ENCODE results near the gene MAOA.

MAOA gene

DNA sequence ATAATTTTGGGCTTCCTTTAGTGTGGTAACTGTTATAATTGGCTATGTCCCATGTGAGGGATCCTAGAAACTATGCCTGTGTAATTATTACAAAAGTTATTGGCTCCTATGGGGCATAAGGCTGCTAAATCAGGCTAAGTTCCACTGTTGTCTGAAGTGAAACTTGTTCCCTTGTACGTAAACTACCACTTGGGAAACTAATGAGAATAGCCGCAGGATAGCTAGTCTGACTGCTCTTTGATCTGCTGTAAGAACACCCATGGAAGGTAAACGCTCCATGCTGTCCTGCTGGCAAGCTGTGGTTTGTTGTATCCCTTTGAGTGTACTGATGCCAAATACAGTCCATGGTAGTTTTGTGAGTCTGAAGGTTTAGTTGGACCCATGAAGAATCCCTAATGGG, 9.3 kb upstream of the MAOA start:
- Histone ChIP-seq H3K27me3 (ENCODE audit: insufficient read depth, low read length) (no peaks in the 10 kb centered on the region), H3K4me2 (ENCODE audit: low read length) (no peak overlapping the region), H3K79me2 (ENCODE audit: control insufficient read depth, insufficient read depth, low read length, poor library complexity) (no peaks in the 10 kb centered on the region), H4K12ac (ENCODE audit: low read depth, low read length) (no peak overlapping the region), H3K9me3 (ENCODE audit: insufficient read depth, low read depth, low read length) (no peaks in the 10 kb centered on the region), H3K23ac (ENCODE audit: low read length) (no peak overlapping the region), H2AFZ (ENCODE audit: insufficient read depth, low read length, poor library complexity) (no peak overlapping the region), H2BK12ac (ENCODE audit: low read length) (no peak overlapping the region), H2BK5ac (ENCODE audit: low read depth, low read length, poor library complexity) (no peak overlapping the region), H3K79me1 (ENCODE audit: low read length) (peaks cover 4% of the 10 kb centered on the region), H4K91ac (ENCODE audit: low read depth, low read length) (no peak overlapping the region), H3K27ac (ENCODE audit: low read depth, low read length) (no peak overlapping the region), H2BK120ac (ENCODE audit: insufficient read depth, low read length, poor library complexity) (no peak overlapping the region), H4K8ac (ENCODE audit: low read depth, low read length) (no peak overlapping the region), H3K14ac (ENCODE audit: low read length) (no peak overlapping the region), H3K18ac (ENCODE audit: low read length) (no peak overlapping the region), H3K9ac (ENCODE audit: low read length) (no peak overlapping the region), H3K4me3 (ENCODE audit: low read depth, low read length) (no peak overlapping the region), H3K4me1 (ENCODE audit: control insufficient read depth in 1 of 2, insufficient read depth in 2 of 2, low read length in 2 of 2) (peaks cover 0 to 3% of the 10 kb centered on the region in 2 experiments), H3K36me3 (ENCODE audit: control insufficient read depth in 1 of 2, insufficient read depth in 2 of 2, low read length in 2 of 2) (no peaks in the 10 kb centered on the region), H2AK5ac (ENCODE audit: low read length) (no peak overlapping the region), H3K4ac (ENCODE audit: low read depth, low read length) (no peak overlapping the region)
- no CpG with 5 or more reads among the region's 3 CpGs for WGBS (ENCODE audit: extremely low coverage, insufficient coverage, insufficient read length)
- no peak for DNase-seq

DNA sequence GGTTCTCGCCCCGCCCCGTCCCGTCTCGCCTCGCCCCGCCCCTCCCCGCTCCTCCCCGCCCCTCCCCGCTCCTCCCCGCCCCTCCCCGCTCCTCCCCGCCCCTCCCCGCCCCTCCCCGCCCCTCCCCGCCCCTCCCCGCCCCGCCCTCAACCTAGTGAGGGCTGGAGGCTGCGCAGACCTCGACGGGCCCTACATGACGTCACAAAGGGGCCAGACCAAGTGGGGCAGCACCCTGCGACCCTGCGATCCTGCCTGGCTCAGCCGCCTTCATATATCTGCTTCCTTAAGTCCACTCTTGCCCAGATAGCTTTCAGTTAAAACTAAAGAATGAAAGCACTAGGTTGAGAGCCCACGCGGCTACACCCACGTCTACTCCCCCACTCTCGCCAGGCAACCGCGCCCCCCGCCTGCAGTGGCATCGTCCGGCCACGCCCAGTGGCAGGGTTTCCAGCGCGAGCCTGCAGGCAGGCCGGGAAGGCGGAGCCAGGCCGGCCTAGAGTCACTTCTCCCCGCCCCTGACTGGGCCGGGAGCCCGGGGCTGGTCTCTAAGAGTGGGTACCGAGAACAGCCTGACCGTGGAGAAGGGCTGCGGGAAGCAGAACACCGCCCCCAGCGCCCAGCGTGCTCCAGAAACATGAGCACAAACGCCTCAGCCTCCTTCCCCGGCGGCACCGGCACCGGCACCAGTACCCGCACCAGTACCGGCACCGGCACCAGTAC, 1.5 kb upstream of the MAOA start:
- no peak overlapping the region for H3K23ac ChIP-seq (ENCODE audit: low read length)
- H2AK5ac ChIP-seq (ENCODE audit: low read length) = no peak overlapping the region
- H3K36me3 ChIP-seq (ENCODE audit: control insufficient read depth in 1 of 2, insufficient read depth in 2 of 2, low read length in 2 of 2) = no peaks in the 10 kb centered on the region
- H3K27me3 ChIP-seq (ENCODE audit: insufficient read depth, low read length) = no peaks in the 10 kb centered on the region
- peak overlapping the region; percentile 71 for H2AFZ ChIP-seq (ENCODE audit: insufficient read depth, low read length, poor library complexity)
- H2BK12ac ChIP-seq (ENCODE audit: low read length) = peak overlapping the region; percentile 78
- H3K79me2 ChIP-seq (ENCODE audit: control insufficient read depth, insufficient read depth, low read length, poor library complexity) = no peaks in the 10 kb centered on the region
- peaks cover 0 to 3% of the 10 kb centered on the region in 2 experiments for H3K4me1 ChIP-seq (ENCODE audit: control insufficient read depth in 1 of 2, insufficient read depth in 2 of 2, low read length in 2 of 2)
- H2BK5ac ChIP-seq (ENCODE audit: low read depth, low read length, poor library complexity) = peak overlapping the region; percentile 95
- H4K8ac ChIP-seq (ENCODE audit: low read depth, low read length) = peak overlapping the region; percentile 93
- DNase-seq = peak; percentile 91
- H3K18ac ChIP-seq (ENCODE audit: low read length) = peak overlapping the region; percentile 84
- H4K12ac ChIP-seq (ENCODE audit: low read depth, low read length) = peak overlapping the region; percentile 93
- WGBS (ENCODE audit: extremely low coverage, insufficient coverage, insufficient read length) = no CpG with 5 or more reads among the region's 57 CpGs
- H3K14ac ChIP-seq (ENCODE audit: low read length) = peak overlapping the region; percentile 91
- peaks cover 7% of the 10 kb centered on the region for H3K79me1 ChIP-seq (ENCODE audit: low read length)
- peak overlapping the region; percentile 94 for H4K91ac ChIP-seq (ENCODE audit: low read depth, low read length)
- H3K27ac ChIP-seq (ENCODE audit: low read depth, low read length) = peak overlapping the region; percentile 19
- peak overlapping the region; percentile 99 for H2BK120ac ChIP-seq (ENCODE audit: insufficient read depth, low read length, poor library complexity)
- H3K4me3 ChIP-seq (ENCODE audit: low read depth, low read length) = peak overlapping the region; percentile 72
- peak overlapping the region; percentile 12 for H3K4ac ChIP-seq (ENCODE audit: low read depth, low read length)
- no peaks in the 10 kb centered on the region for H3K9me3 ChIP-seq (ENCODE audit: insufficient read depth, low read depth, low read length)
- H3K9ac ChIP-seq (ENCODE audit: low read length) = peak overlapping the region; percentile 80
- H3K4me2 ChIP-seq (ENCODE audit: low read length) = peak overlapping the region; percentile 99

DNA sequence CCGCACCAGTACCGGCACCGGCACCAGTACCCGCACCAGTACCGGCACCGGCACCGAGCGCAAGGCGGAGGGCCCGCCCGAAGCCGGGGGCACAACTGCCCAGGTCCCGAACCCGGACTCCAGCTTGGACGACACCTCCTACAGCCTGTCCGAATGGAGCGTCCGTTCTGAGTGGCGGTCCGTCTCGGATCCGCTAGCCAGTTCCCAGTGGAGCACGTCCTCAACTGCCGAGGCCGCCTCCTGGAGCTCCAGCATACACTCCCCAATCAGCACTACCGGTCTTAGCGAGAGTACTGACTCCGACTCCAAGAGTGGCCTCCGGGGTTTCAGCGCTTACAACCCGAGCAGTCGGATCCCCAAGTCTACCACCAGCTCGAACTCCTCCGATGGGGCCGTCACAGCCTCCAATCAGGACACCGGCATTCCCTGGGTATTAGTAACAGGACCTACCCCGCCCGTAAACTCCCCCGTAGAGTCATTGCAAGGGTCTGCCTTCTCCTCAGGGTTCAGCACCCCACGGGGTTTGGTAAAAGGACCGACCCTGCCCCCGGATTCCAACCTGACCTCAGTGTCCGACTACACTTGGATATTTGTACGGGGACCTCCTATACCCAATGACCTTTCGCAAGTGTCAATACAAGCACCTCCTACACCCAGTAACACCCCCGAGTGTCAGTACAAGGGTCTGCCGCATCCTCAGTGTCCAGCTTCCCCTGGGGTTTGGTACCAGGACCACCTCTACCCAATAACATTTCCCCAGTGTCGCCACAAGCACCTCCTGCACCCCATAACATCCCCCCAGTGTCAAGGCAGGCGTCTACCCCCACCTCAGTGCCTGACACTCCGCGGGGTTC, 721 bp upstream of the MAOA start:
- H3K36me3 ChIP-seq (ENCODE audit: control insufficient read depth in 1 of 2, insufficient read depth in 2 of 2, low read length in 2 of 2) = no peaks in the 10 kb centered on the region
- no peaks in the 10 kb centered on the region for H3K9me3 ChIP-seq (ENCODE audit: insufficient read depth, low read depth, low read length)
- peak overlapping the region; percentile 49 for H4K8ac ChIP-seq (ENCODE audit: low read depth, low read length)
- no peak overlapping the region for H2BK120ac ChIP-seq (ENCODE audit: insufficient read depth, low read length, poor library complexity)
- H3K4ac ChIP-seq (ENCODE audit: low read depth, low read length) = no peak overlapping the region
- H3K27me3 ChIP-seq (ENCODE audit: insufficient read depth, low read length) = no peaks in the 10 kb centered on the region
- WGBS (ENCODE audit: extremely low coverage, insufficient coverage, insufficient read length) = no CpG with 5 or more reads among the region's 51 CpGs
- H3K18ac ChIP-seq (ENCODE audit: low read length) = no peak overlapping the region
- H3K4me1 ChIP-seq (ENCODE audit: control insufficient read depth in 1 of 2, insufficient read depth in 2 of 2, low read length in 2 of 2) = peaks cover 0 to 3% of the 10 kb centered on the region in 2 experiments
- peak overlapping the region; percentile 99 for H3K4me2 ChIP-seq (ENCODE audit: low read length)
- no peak overlapping the region for H2BK5ac ChIP-seq (ENCODE audit: low read depth, low read length, poor library complexity)
- H3K9ac ChIP-seq (ENCODE audit: low read length) = peak overlapping the region; percentile 53
- no peak overlapping the region for H2AK5ac ChIP-seq (ENCODE audit: low read length)
- peak overlapping the region; percentile 72 for H3K4me3 ChIP-seq (ENCODE audit: low read depth, low read length)
- peak overlapping the region; percentile 16 for H3K27ac ChIP-seq (ENCODE audit: low read depth, low read length)
- DNase-seq = peak; percentile 33 to 48
- no peak overlapping the region for H2BK12ac ChIP-seq (ENCODE audit: low read length)
- no peaks in the 10 kb centered on the region for H3K79me2 ChIP-seq (ENCODE audit: control insufficient read depth, insufficient read depth, low read length, poor library complexity)
- peak overlapping the region; percentile 58 for H3K14ac ChIP-seq (ENCODE audit: low read length)
- no peak overlapping the region for H4K12ac ChIP-seq (ENCODE audit: low read depth, low read length)
- peaks cover 7% of the 10 kb centered on the region for H3K79me1 ChIP-seq (ENCODE audit: low read length)
- peak overlapping the region; percentile 47 for H2AFZ ChIP-seq (ENCODE audit: insufficient read depth, low read length, poor library complexity)
- no peak overlapping the region for H3K23ac ChIP-seq (ENCODE audit: low read length)
- H4K91ac ChIP-seq (ENCODE audit: low read depth, low read length) = peak overlapping the region; percentile 13

DNA sequence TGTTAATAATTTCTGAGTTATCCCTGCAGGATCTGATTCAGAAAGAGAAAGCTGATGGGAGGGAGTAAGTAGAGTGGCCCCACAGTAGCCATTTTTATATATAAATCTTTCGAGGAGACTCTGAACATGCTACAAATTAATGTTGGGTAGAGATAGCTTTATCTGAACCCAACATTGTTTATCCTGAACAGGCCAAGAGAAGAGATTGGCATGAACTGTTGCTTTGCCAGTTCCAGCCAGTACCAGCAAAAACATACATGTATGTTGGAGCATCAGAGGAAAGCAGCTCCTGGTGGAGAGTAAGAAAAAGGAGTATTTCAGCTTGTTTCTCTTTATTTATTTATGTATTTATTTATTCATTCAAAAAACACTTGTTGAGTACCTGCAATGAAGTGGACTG, 1.6 kb downstream of the MAOA start:
- no peaks in the 10 kb centered on the region for H3K27me3 ChIP-seq (ENCODE audit: insufficient read depth, low read length)
- H2AFZ ChIP-seq (ENCODE audit: insufficient read depth, low read length, poor library complexity) = no peak overlapping the region
- no peak overlapping the region for H3K18ac ChIP-seq (ENCODE audit: low read length)
- H3K36me3 ChIP-seq (ENCODE audit: control insufficient read depth in 1 of 2, insufficient read depth in 2 of 2, low read length in 2 of 2) = no peaks in the 10 kb centered on the region
- peaks cover 7% of the 10 kb centered on the region for H3K79me1 ChIP-seq (ENCODE audit: low read length)
- H3K27ac ChIP-seq (ENCODE audit: low read depth, low read length) = no peak overlapping the region
- no peak overlapping the region for H3K4me2 ChIP-seq (ENCODE audit: low read length)
- no peak overlapping the region for H2BK120ac ChIP-seq (ENCODE audit: insufficient read depth, low read length, poor library complexity)
- no peak overlapping the region for H3K4ac ChIP-seq (ENCODE audit: low read depth, low read length)
- no peak overlapping the region for H4K12ac ChIP-seq (ENCODE audit: low read depth, low read length)
- H4K8ac ChIP-seq (ENCODE audit: low read depth, low read length) = no peak overlapping the region
- no peak overlapping the region for H4K91ac ChIP-seq (ENCODE audit: low read depth, low read length)
- no peak overlapping the region for H3K4me3 ChIP-seq (ENCODE audit: low read depth, low read length)
- H3K14ac ChIP-seq (ENCODE audit: low read length) = no peak overlapping the region
- no peaks in the 10 kb centered on the region for H3K9me3 ChIP-seq (ENCODE audit: insufficient read depth, low read depth, low read length)
- WGBS (ENCODE audit: extremely low coverage, insufficient coverage, insufficient read length) = no CpG with 5 or more reads among the region's 1 CpG
- no peak overlapping the region for H2BK5ac ChIP-seq (ENCODE audit: low read depth, low read length, poor library complexity)
- no peaks in the 10 kb centered on the region for H3K79me2 ChIP-seq (ENCODE audit: control insufficient read depth, insufficient read depth, low read length, poor library complexity)
- H2BK12ac ChIP-seq (ENCODE audit: low read length) = no peak overlapping the region
- H3K4me1 ChIP-seq (ENCODE audit: control insufficient read depth in 1 of 2, insufficient read depth in 2 of 2, low read length in 2 of 2) = peaks cover 0 to 3% of the 10 kb centered on the region in 2 experiments
- H3K9ac ChIP-seq (ENCODE audit: low read length) = no peak overlapping the region
- no peak overlapping the region for H3K23ac ChIP-seq (ENCODE audit: low read length)
- no peak for DNase-seq
- H2AK5ac ChIP-seq (ENCODE audit: low read length) = no peak overlapping the region
